ENCODE data around the gene NUP153.

DNA sequence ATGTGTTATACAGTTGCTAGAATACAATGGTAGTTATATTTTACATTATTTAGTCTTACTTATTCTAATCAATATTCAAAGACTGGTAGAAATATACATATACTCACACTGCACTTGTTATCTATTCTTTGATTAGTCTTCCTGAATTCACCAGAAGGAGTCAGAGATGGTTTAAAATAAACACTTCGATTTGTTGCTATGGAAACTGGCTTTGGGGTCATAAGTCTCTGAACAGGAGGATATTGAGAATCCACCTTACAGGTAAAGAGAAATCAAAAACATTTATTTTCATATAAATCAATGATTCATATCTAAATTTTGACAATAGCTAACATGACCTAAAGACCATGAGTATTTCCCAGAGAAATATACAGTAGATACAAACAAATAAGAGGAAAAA, 41.6 kb downstream of the NUP153 start:
- TF ChIP-seq POLR2AphosphoS5 (IDR thresholded peaks at IDR 0.05; ENCODE audit: low read depth, low read length) = no peak
- TF ChIP-seq POLR2A (IDR thresholded peaks at IDR 0.05; ENCODE audit: low read depth, low read length) = no peak
- TF ChIP-seq POU2F2 (IDR thresholded peaks at IDR 0.05; ENCODE audit: low read depth, low read length) = no peak
